HepG2 (cell line): Measurements from ENCODE around the gene KLHDC7A. TPM values are rescaled to one million over a fixed set of nuclear protein-coding genes. Genes with fewer than 3 reads are reported as not detected.

Experiments used
- ATF4 ChIP-seq, 2 experiments: fragments of 450-650 bp in 1 of 2; sonication (generic) in 1 of 2; formaldehyde crosslinking; IDR thresholded peaks; 2 replicates each; pipeline versions ENCODE4 v1.5.0 to v1.8.0; 2020 to 2022; ENCODE audit warnings: mild to moderate bottlenecking in 1 of 2, missing genetic modification reagents in 1 of 2
- BORCS8-MEF2B ChIP-seq: sonication (generic); formaldehyde crosslinking; IDR thresholded peaks from 2 replicates; pipeline ENCODE4 v1.8.0; 2022; ENCODE audit warnings: mild to moderate bottlenecking, missing genetic modification reagents
- CREM ChIP-seq, 2 experiments: sonication (generic) in 1 of 2; formaldehyde crosslinking in 1 of 2; IDR thresholded peaks; 2 replicates each; pipeline versions ENCODE4 v1.4.0 to v1.6.1; 2016 to 2020; ENCODE audit warnings: antibody characterized with exemption in 1 of 2, mild to moderate bottlenecking in 1 of 2, missing genetic modification reagents in 1 of 2
- CTCF ChIP-seq: sonication (generic); formaldehyde crosslinking; IDR thresholded peaks from 2 replicates; pipeline ENCODE4 v1.5.0; 2020; ENCODE audit warnings: mild to moderate bottlenecking, missing genetic modification reagents, moderate library complexity
- ELF1 ChIP-seq: sonication (generic); formaldehyde crosslinking; IDR thresholded peaks from 2 replicates; pipeline ENCODE4 v1.4.0; 2020; ENCODE audit warnings: missing genetic modification reagents
- ELF3 ChIP-seq: IDR thresholded peaks from 2 replicates; pipeline ENCODE4 v1.6.1; 2016; ENCODE audit warnings: missing genetic modification reagents, missing compliant biosample characterization
- GABPB1 ChIP-seq: IDR thresholded peaks from 2 replicates; pipeline ENCODE4 v1.6.1; 2016; ENCODE audit warnings: mild to moderate bottlenecking, missing genetic modification reagents, moderate library complexity, missing compliant biosample characterization
- HNF4A ChIP-seq: sonication (generic); formaldehyde crosslinking; IDR thresholded peaks from 2 replicates; pipeline ENCODE4 v1.4.0; 2020; ENCODE audit warnings: missing genetic modification reagents
- HNF4G ChIP-seq, 2 experiments: sonication (generic) in 1 of 2; formaldehyde crosslinking in 1 of 2; IDR thresholded peaks; 2 replicates each; pipeline versions ENCODE4 v1.4.0 to v1.6.1; 2011 to 2020; ENCODE audit warnings: borderline replicate concordance in 2 of 2, low read depth in 2 of 2, mild to moderate bottlenecking in 2 of 2, low read length in 1 of 2, missing genetic modification reagents in 1 of 2, moderate library complexity in 1 of 2
- HOXA3 ChIP-seq: sonication (generic); formaldehyde crosslinking; IDR thresholded peaks from 2 replicates; pipeline ENCODE4 v1.5.0; 2020; ENCODE audit warnings: missing genetic modification reagents
- IRF2 ChIP-seq: IDR thresholded peaks from 2 replicates; pipeline ENCODE4 v1.6.1; 2018; ENCODE audit warnings: missing genetic modification reagents, missing compliant biosample characterization
- KAT8 ChIP-seq: IDR thresholded peaks from 2 replicates; pipeline ENCODE4 v1.6.1; 2016; ENCODE audit warnings: missing genetic modification reagents, missing compliant biosample characterization
- KLF12 ChIP-seq: sonication (generic); formaldehyde crosslinking; IDR thresholded peaks from 2 replicates; pipeline ENCODE4 v1.4.0; 2020; ENCODE audit warnings: missing genetic modification reagents, borderline replicate concordance
- RBM39 ChIP-seq: fragments of 200-400 bp; formaldehyde crosslinking; IDR thresholded peaks from one replicate; pipeline ENCODE4 v1.6.1; 2018; ENCODE audit warnings: antibody characterized with exemption, mild to moderate bottlenecking, low read depth, low read length; ENCODE audit not compliant: poor library complexity, severe bottlenecking
- STAG1 ChIP-seq: sonication (generic); formaldehyde crosslinking; IDR thresholded peaks from 2 replicates; pipeline ENCODE4 v1.4.0; 2020; ENCODE audit warnings: missing genetic modification reagents
- XRCC5 ChIP-seq: fragments of 200-400 bp; formaldehyde crosslinking; optimal IDR thresholded peaks from 2 replicates; pipeline ENCODE3; 2017; ENCODE audit warnings: mild to moderate bottlenecking, low read length
- YY1 ChIP-seq: IDR thresholded peaks from 2 replicates; pipeline ENCODE4 v1.6.1; 2011; ENCODE audit warnings: low read length, low read depth, moderate library complexity, mild to moderate bottlenecking; ENCODE audit not compliant: insufficient read depth, insufficient replicate concordance
- ZBTB26 ChIP-seq: IDR thresholded peaks from 2 replicates; pipeline ENCODE4 v1.6.1; 2016; ENCODE audit warnings: missing compliant biosample characterization, missing genetic modification reagents, borderline replicate concordance
- ZBTB7B ChIP-seq: sonication (generic); formaldehyde crosslinking; IDR thresholded peaks from 2 replicates; pipeline ENCODE4 v1.4.0; 2020; ENCODE audit warnings: missing genetic modification reagents
- ZFY ChIP-seq: sonication (generic); formaldehyde crosslinking; IDR thresholded peaks from 2 replicates; pipeline ENCODE4 v1.4.0; 2020; ENCODE audit warnings: missing genetic modification reagents
- ZNF382 ChIP-seq: sonication (generic); formaldehyde crosslinking; IDR thresholded peaks from 2 replicates; pipeline ENCODE4 v1.5.0; 2020; ENCODE audit warnings: missing genetic modification reagents, mild to moderate bottlenecking, borderline replicate concordance
- ZNF460 ChIP-seq: sonication (generic); formaldehyde crosslinking; IDR thresholded peaks from 2 replicates; pipeline ENCODE4 v1.5.1; 2020; ENCODE audit warnings: missing genetic modification reagents, mild to moderate bottlenecking, borderline replicate concordance
- ZNF574 ChIP-seq: sonication (generic); formaldehyde crosslinking; IDR thresholded peaks from 2 replicates; pipeline ENCODE4 v1.4.0; 2020; ENCODE audit warnings: missing genetic modification reagents
- ZNF644 ChIP-seq: IDR thresholded peaks from 2 replicates; pipeline ENCODE4 v1.6.1; 2016; ENCODE audit warnings: low read depth
- polyA plus RNA-seq, 8 experiments: library from polyadenylated mRNA; depleted of rRNA in 3 of 8; stranded (reverse) in 7 of 8; unstranded in 1 of 8; fragments of >200 nt; fragmentation: Illumina TruSeq in 4 of 8; extraction: Trizol in 4 of 8; gene quantifications; 2 replicates each; pipeline versions ENCODE4 v1.2.1 to v1.2.3, GENCODE V29; 2011 to 2016; ENCODE audit warnings: low read depth in 4 of 8, missing spikeins in 1 of 8, mixed read lengths in 1 of 8; ENCODE audit not compliant: insufficient read depth in 1 of 8
- total RNA-seq, 5 experiments: library from RNA; depleted of rRNA; stranded (reverse); fragments of >200 nt; fragmentation: Illumina TruSeq; extraction: Trizol; gene quantifications; 2 replicates each; pipeline ENCODE4 v1.2.3, GENCODE V29; 2016; ENCODE audit warnings: low read depth in 1 of 5

KLHDC7A gene
- total and polyA plus RNA-seq, 2 of the 13 experiments (the other 11 are each of a cell fraction or from before 2014, with no cell fraction given), result 0.15 to 1.8 TPM

- TF ChIP-seq ZBTB7B (CRISPR knock-in tag), result peak; percentile 90
- no peak for TF ChIP-seq BORCS8-MEF2B (CRISPR knock-in tag)
- peak; percentile 75 for TF ChIP-seq GABPB1 (CRISPR knock-in tag)
- TF ChIP-seq HNF4G (IDR thresholded peaks at IDR 0.05; ENCODE audit: borderline replicate concordance, low read depth, low read length), result peak; percentile 81
- peak; percentile 84; the same call in 1 of the 2 replicates for TF ChIP-seq HNF4G (CRISPR knock-in tag; IDR thresholded peaks at IDR 0.05; ENCODE audit: borderline replicate concordance, low read depth)
- TF ChIP-seq KLF12, result 0 out of 2 replicates have a peak, but pooled peaks have one; percentile 28
- TF ChIP-seq IRF2 (CRISPR knock-in tag), result 0 out of 2 replicates have a peak, but pooled peaks have one; percentile 17
- TF ChIP-seq RBM39, result no peak
- TF ChIP-seq ZFY (CRISPR knock-in tag), result peak; percentile 31; the same call in 1 of the 2 replicates
- no peak for TF ChIP-seq ZBTB26 (CRISPR knock-in tag)
- no peak for TF ChIP-seq ZNF460 (CRISPR knock-in tag)
- TF ChIP-seq ATF4 (CRISPR knock-in tag; IDR thresholded peaks at IDR 0.05), result no peak
- peak; percentile 63 for TF ChIP-seq ZNF574 (CRISPR knock-in tag)
- TF ChIP-seq ELF1 (CRISPR knock-in tag), result peak; percentile 45
- TF ChIP-seq YY1, result peak; percentile 46
- TF ChIP-seq KAT8 (CRISPR knock-in tag), result peak; percentile 43; the same call in 1 of the 2 replicates
- peak; percentile 77 for TF ChIP-seq CTCF (CRISPR knock-in tag)
- peak; percentile 53 for TF ChIP-seq STAG1 (CRISPR knock-in tag)
- peak; percentile 40; the same call in 1 of the 2 replicates for TF ChIP-seq HOXA3 (CRISPR knock-in tag)
- peak; percentile 63 for TF ChIP-seq XRCC5
- TF ChIP-seq HNF4A, result peak; percentile 92
- TF ChIP-seq CREM (IDR thresholded peaks at IDR 0.05), result no peak
- no peak for TF ChIP-seq CREM (CRISPR knock-in tag; IDR thresholded peaks at IDR 0.05)
- 0 out of 2 replicates have a peak, but pooled peaks have one; percentile 32 for TF ChIP-seq ELF3
- TF ChIP-seq ZNF382 (CRISPR knock-in tag), result no peak
- peak; percentile 40; the same call in 1 of the 2 replicates for TF ChIP-seq ZNF644 (CRISPR knock-in tag)
Measured at GRCh38 chr1:18486195-18486594, 5.5 kb downstream of the KLHDC7A start (continued).
